Epithelial cell of proximal tubule (primary cell): Measurements from ENCODE around the gene ACOXL. TPM values are rescaled to one million over a fixed set of nuclear protein-coding genes. Genes with fewer than 3 reads are reported as not detected.

ENCODE experiments used
- DNase-seq: peaks from one replicate; pipeline ENCODE4 v3.0.0-alpha.2; 2011; ENCODE audit warnings: low read depth
- H3K4me3 ChIP-seq: 2 replicates; pipeline ENCODE4 v1.5.1; 2011; ENCODE audit warnings: low read depth, mild to moderate bottlenecking, low read length
- CTCF ChIP-seq: conservative IDR thresholded peaks from 2 replicates; pipeline ENCODE4 v1.5.1; 2012; ENCODE audit warnings: low read depth, mild to moderate bottlenecking, low read length
- total RNA-seq: library from RNA; depleted of rRNA; stranded (reverse); fragments of >200 nt; gene quantifications from 2 replicates; pipeline ENCODE4 v1.2.3, GENCODE V29; 2015

Gene ACOXL
- total RNA-seq, 1 donor from 2014 or later, result 0.06 TPM

- no peak for DNase-seq
- TF ChIP-seq CTCF, result no peak
- no peak overlapping the region for H3K4me3 ChIP-seq
Measured at GRCh38 chr2:110716959-110717645, 15.3 kb upstream of the ACOXL start.

- no peak for DNase-seq
- TF ChIP-seq CTCF, result no peak
- H3K4me3 ChIP-seq, result no peak overlapping the region
Measured at GRCh38 chr2:110717734-110718133, 14.6 kb upstream of the ACOXL start.

GRCh38 chr2:110718382-110718781 is 14.0 kb upstream of the ACOXL start:
- no peak for DNase-seq
- TF ChIP-seq CTCF, result no peak
- no peak overlapping the region for H3K4me3 ChIP-seq

- no peak overlapping the region for H3K4me3 ChIP-seq
- no peak for TF ChIP-seq CTCF
- no peak for DNase-seq
Measured at GRCh38 chr2:110718990-110719389, 13.4 kb upstream of the ACOXL start.

- TF ChIP-seq CTCF, result no peak
- DNase-seq, result no peak
- no peak overlapping the region for H3K4me3 ChIP-seq
Measured at GRCh38 chr2:110720547-110720946, 11.8 kb upstream of the ACOXL start.

GRCh38 chr2:110724820-110725219 is 7.6 kb upstream of the ACOXL start:
- no peak for TF ChIP-seq CTCF
- DNase-seq, result no peak

GRCh38 chr2:110725370-110725769 is 7.0 kb upstream of the ACOXL start:
- TF ChIP-seq CTCF, result no peak
- no peak overlapping the region for H3K4me3 ChIP-seq
- no peak for DNase-seq

More at GRCh38 chr2:110724820-110725219, 7.6 kb upstream of the ACOXL start:
- H3K4me3 ChIP-seq, result no peak overlapping the region
